ENCODE measurements around the gene CRTC1.

GRCh38 chr19:18733196-18733647, 49.7 kb downstream of the CRTC1 start:
- TF ChIP-seq CTCF (IDR thresholded peaks at IDR 0.05) (no peak), POLR2A (IDR thresholded peaks at IDR 0.05) (no peak)
